H1 (cell line): ENCODE measurements around the gene NR3C1.

ENCODE experiments used
- BRCA1 ChIP-seq: IDR thresholded peaks from 2 replicates; pipeline ENCODE4 v1.6.1; 2012; ENCODE audit warnings: low read depth, low read length, improper control_type of control experiment
- CHD2 ChIP-seq: IDR thresholded peaks from 2 replicates; pipeline ENCODE4 v1.6.1; 2012; ENCODE audit warnings: low read length, improper control_type of control experiment
- CTCF ChIP-seq, 3 experiments: IDR thresholded peaks; 1 replicate in 2 of 3; 2 replicates in 1 of 3; pipeline versions ENCODE4 v1.5.1 to v1.6.1; 2011; ENCODE audit warnings: low read length in 3 of 3, mild to moderate bottlenecking in 3 of 3, inconsistent platforms in 2 of 3, low read depth in 1 of 3, moderate library complexity in 1 of 3; ENCODE audit not compliant: insufficient read depth in 1 of 3; ENCODE audit errors: control extremely low read depth in 1 of 3
- EP300 ChIP-seq, 2 experiments: IDR thresholded peaks; 1 replicate in 1 of 2; 2 replicates in 1 of 2; pipeline ENCODE4 v1.6.1; 2011 to 2012; ENCODE audit warnings: low read depth in 2 of 2, low read length in 2 of 2, mild to moderate bottlenecking in 2 of 2, borderline replicate concordance in 1 of 2, inconsistent platforms in 1 of 2, moderate library complexity in 1 of 2
- EZH2 ChIP-seq: fragments of 200-600 bp; sonication (generic); IDR thresholded peaks from 2 replicates; pipeline ENCODE4 v1.7.1; 2012; ENCODE audit warnings: low read depth, mild to moderate bottlenecking, moderate library complexity, low read length, inconsistent platforms; ENCODE audit not compliant: severe bottlenecking
- JUND ChIP-seq: IDR thresholded peaks from 2 replicates; pipeline ENCODE4 v1.6.1; 2011; ENCODE audit warnings: mild to moderate bottlenecking, improper control_type of control experiment, low read length
- POLR2A ChIP-seq, 2 experiments: IDR thresholded peaks; 1 replicate in 1 of 2; 2 replicates in 1 of 2; pipeline ENCODE4 v1.6.1; 2011; ENCODE audit warnings: low read depth in 2 of 2, low read length in 2 of 2, mild to moderate bottlenecking in 2 of 2; ENCODE audit errors: control extremely low read depth in 1 of 2
- SAP30 ChIP-seq: fragments of 300-600 bp; sonication (generic); IDR thresholded peaks from 2 replicates; pipeline ENCODE4 v1.7.1; 2012; ENCODE audit warnings: low read length, moderate library complexity, mild to moderate bottlenecking, inconsistent platforms; ENCODE audit not compliant: insufficient read depth, insufficient replicate concordance
- SP2 ChIP-seq: IDR thresholded peaks from 2 replicates; pipeline ENCODE4 v1.6.1; 2012; ENCODE audit warnings: mild to moderate bottlenecking, low read length, inconsistent platforms
- TEAD4 ChIP-seq: IDR thresholded peaks from 2 replicates; pipeline ENCODE4 v1.6.1; 2012; ENCODE audit warnings: low read depth, low read length, inconsistent platforms, mixed read lengths
- YY1 ChIP-seq: IDR thresholded peaks from 2 replicates; pipeline ENCODE4 v1.6.1; 2011; ENCODE audit warnings: low read depth, mild to moderate bottlenecking, low read length
- TF ChIP-seq, protein P1 (sequence below): IDR thresholded peaks from 2 replicates; pipeline ENCODE4 v1.6.1; 2011; ENCODE audit warnings: low read length, improper control_type of control experiment

DNA sequence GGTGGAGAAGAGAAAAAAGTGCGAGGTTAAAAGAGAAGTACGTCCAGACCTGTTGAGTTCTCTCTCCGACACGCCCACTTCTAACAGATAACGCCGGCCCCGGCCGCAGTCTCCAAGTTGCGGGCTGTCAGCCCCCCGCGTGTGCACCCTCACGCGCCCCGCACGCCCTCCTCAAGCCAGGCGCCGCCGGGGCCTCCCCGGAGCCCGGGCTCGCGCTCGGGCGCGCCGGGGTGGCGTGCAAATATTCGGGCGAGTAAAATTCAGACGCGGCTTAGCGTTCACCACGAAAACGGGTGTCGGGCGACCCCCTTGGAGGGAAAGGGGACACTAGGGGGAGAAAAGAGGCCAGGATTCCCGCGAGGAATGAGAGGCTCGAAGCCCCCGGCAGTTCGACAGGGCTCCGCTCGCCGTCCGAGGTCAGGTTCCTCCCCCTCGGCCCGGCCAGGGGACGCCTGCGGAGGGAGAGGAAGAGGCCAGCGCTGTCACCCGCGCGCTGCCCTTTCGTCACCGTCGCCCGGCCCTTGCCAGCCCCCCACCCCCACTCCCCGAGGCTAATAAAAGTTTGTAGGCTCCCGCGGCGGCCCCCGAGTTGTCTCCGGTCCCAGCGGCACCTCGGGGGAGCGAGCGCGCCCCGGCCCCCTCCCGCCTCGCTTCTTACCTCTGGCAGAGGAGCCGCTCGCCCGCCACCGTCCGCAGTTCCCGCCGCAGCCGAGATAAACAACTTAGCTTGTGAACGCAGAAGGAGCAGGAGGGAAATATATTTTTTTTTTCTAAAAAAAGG lies 743 bp downstream of the NR3C1 start:
- no peak for TF ChIP-seq POLR2A (IDR thresholded peaks at IDR 0.05; ENCODE audit: control extremely low read depth in 1 of 2, low read depth in 2 of 2, low read length in 2 of 2)
- no peak for TF ChIP-seq EZH2
- no peak for TF ChIP-seq CTCF (IDR thresholded peaks at IDR 0.05; ENCODE audit: control extremely low read depth in 1 of 3, insufficient read depth in 1 of 3, low read depth in 1 of 3, low read length in 3 of 3)
- TF ChIP-seq SP2, result no peak
- TF ChIP-seq, protein P1, sequence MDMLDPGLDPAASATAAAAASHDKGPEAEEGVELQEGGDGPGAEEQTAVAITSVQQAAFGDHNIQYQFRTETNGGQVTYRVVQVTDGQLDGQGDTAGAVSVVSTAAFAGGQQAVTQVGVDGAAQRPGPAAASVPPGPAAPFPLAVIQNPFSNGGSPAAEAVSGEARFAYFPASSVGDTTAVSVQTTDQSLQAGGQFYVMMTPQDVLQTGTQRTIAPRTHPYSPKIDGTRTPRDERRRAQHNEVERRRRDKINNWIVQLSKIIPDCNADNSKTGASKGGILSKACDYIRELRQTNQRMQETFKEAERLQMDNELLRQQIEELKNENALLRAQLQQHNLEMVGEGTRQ, result no peak
- TF ChIP-seq CHD2, result no peak
- no peak for TF ChIP-seq EP300 (IDR thresholded peaks at IDR 0.05; ENCODE audit: borderline replicate concordance in 1 of 2, low read depth in 2 of 2, low read length in 2 of 2)
- no peak for TF ChIP-seq JUND
- TF ChIP-seq YY1, result no peak
- TF ChIP-seq SAP30, result no peak
- TF ChIP-seq TEAD4, result no peak
- no peak for TF ChIP-seq BRCA1
